ENCODE measurements around the gene CCDC74A. TPM values are rescaled to one million over a fixed set of nuclear protein-coding genes. Genes with fewer than 3 reads are reported as not detected.
"Not testable (repeated sequence)": the region's sequence is repeated elsewhere in the genome, so short reads cannot be mapped to it uniquely, and the experiment has no call there.

The CCDC74A gene
- total RNA-seq, 1 experiment from 2014 or later: 7.0 TPM

GRCh38 chr2:131532723-131533608 lies 5.3 kb downstream of the CCDC74A start:
- POLR2A ChIA-PET (ENCODE audit: low non-redundant PET); H3K9me3 ChIP-seq (ENCODE audit: low read depth, low read length, poor library complexity, severe bottlenecking); BruUV-seq (replicated peaks); H3K4me3 ChIP-seq (ENCODE audit: low read depth, low read length, poor library complexity, severe bottlenecking); H3K27ac ChIP-seq (ENCODE audit: low read depth, low read length, poor library complexity, severe bottlenecking); H3K27me3 ChIP-seq (replicated peaks; ENCODE audit: insufficient read depth, low read depth, low read length, poor library complexity); CTCF ChIA-PET; H3K36me3 ChIP-seq (ENCODE audit: insufficient read depth, low read length, poor library complexity, severe bottlenecking); DNase-seq (ENCODE audit: low spot score); H3K4me1 ChIP-seq (ENCODE audit: insufficient read depth, low read length, poor library complexity, severe bottlenecking); intact Hi-C loops (cut with micrococcal nuclease; ENCODE audit: unreplicated experiment): not testable (repeated sequence)

- H3K4me1 ChIP-seq (ENCODE audit: insufficient read depth, low read length, poor library complexity, severe bottlenecking); intact Hi-C loops (cut with micrococcal nuclease; ENCODE audit: unreplicated experiment); POLR2A ChIA-PET (ENCODE audit: low non-redundant PET); H3K4me3 ChIP-seq (ENCODE audit: low read depth, low read length, poor library complexity, severe bottlenecking); BruUV-seq (replicated peaks); H3K27ac ChIP-seq (ENCODE audit: low read depth, low read length, poor library complexity, severe bottlenecking); H3K9me3 ChIP-seq (ENCODE audit: low read depth, low read length, poor library complexity, severe bottlenecking); DNase-seq (ENCODE audit: low spot score); H3K27me3 ChIP-seq (replicated peaks; ENCODE audit: insufficient read depth, low read depth, low read length, poor library complexity); H3K36me3 ChIP-seq (ENCODE audit: insufficient read depth, low read length, poor library complexity, severe bottlenecking); CTCF ChIA-PET: not testable (repeated sequence)
These were observed 6.1 kb downstream of the CCDC74A start for GRCh38 chr2:131533609-131534316.

- BruUV-seq (replicated peaks); CTCF ChIA-PET; H3K9me3 ChIP-seq (ENCODE audit: low read depth, low read length, poor library complexity, severe bottlenecking); H3K4me1 ChIP-seq (ENCODE audit: insufficient read depth, low read length, poor library complexity, severe bottlenecking); intact Hi-C loops (cut with micrococcal nuclease; ENCODE audit: unreplicated experiment); DNase-seq (ENCODE audit: low spot score); H3K36me3 ChIP-seq (ENCODE audit: insufficient read depth, low read length, poor library complexity, severe bottlenecking); H3K27ac ChIP-seq (ENCODE audit: low read depth, low read length, poor library complexity, severe bottlenecking); POLR2A ChIA-PET (ENCODE audit: low non-redundant PET); H3K4me3 ChIP-seq (ENCODE audit: low read depth, low read length, poor library complexity, severe bottlenecking); H3K27me3 ChIP-seq (replicated peaks; ENCODE audit: insufficient read depth, low read depth, low read length, poor library complexity): not testable (repeated sequence)
These were observed 6.6 kb downstream of the CCDC74A start for GRCh38 chr2:131534317-131534672.

- H3K27me3 ChIP-seq (replicated peaks; ENCODE audit: insufficient read depth, low read depth, low read length, poor library complexity); H3K4me3 ChIP-seq (ENCODE audit: low read depth, low read length, poor library complexity, severe bottlenecking); H3K27ac ChIP-seq (ENCODE audit: low read depth, low read length, poor library complexity, severe bottlenecking); CTCF ChIA-PET; intact Hi-C loops (cut with micrococcal nuclease; ENCODE audit: unreplicated experiment); H3K4me1 ChIP-seq (ENCODE audit: insufficient read depth, low read length, poor library complexity, severe bottlenecking); DNase-seq (ENCODE audit: low spot score); H3K36me3 ChIP-seq (ENCODE audit: insufficient read depth, low read length, poor library complexity, severe bottlenecking); BruUV-seq (replicated peaks); H3K9me3 ChIP-seq (ENCODE audit: low read depth, low read length, poor library complexity, severe bottlenecking); POLR2A ChIA-PET (ENCODE audit: low non-redundant PET): not testable (repeated sequence)
These were observed 7.3 kb downstream of the CCDC74A start for GRCh38 chr2:131534965-131535364.

GRCh38 chr2:131535526-131535925 lies 7.8 kb downstream of the CCDC74A start:
- no peaks in the 10 kb centered on the region for H3K4me1 ChIP-seq (ENCODE audit: insufficient read depth, low read length, poor library complexity, severe bottlenecking)
- ChIA-PET POLR2A (ENCODE audit: low non-redundant PET) (no interaction called here), CTCF (no interaction called here)
- DNase-seq (ENCODE audit: low spot score): no peak
- no peaks in the 10 kb centered on the region for H3K9me3 ChIP-seq (ENCODE audit: low read depth, low read length, poor library complexity, severe bottlenecking)
- TF ChIP-seq EZH2 (IDR thresholded peaks at IDR 0.05; ENCODE audit: borderline replicate concordance, low read depth, low read length, poor library complexity, severe bottlenecking) (no peak), CTCF (conservative IDR thresholded peaks at IDR 0.05; ENCODE audit: low read depth, low read length) (no peak)
- intact Hi-C loops (cut with micrococcal nuclease; ENCODE audit: unreplicated experiment): no loop called here
- H3K27me3 ChIP-seq (replicated peaks; ENCODE audit: insufficient read depth, low read depth, low read length, poor library complexity): peaks cover 5% of the 10 kb centered on the region
- H3K36me3 ChIP-seq (ENCODE audit: insufficient read depth, low read length, poor library complexity, severe bottlenecking): no peaks in the 10 kb centered on the region
- no peak overlapping the region for H3K4me3 ChIP-seq (ENCODE audit: low read depth, low read length, poor library complexity, severe bottlenecking)
- H3K27ac ChIP-seq (ENCODE audit: low read depth, low read length, poor library complexity, severe bottlenecking): no peak overlapping the region
- no TSS peak for BruUV-seq (replicated peaks)

- H3K9me3 ChIP-seq (ENCODE audit: low read depth, low read length, poor library complexity, severe bottlenecking); DNase-seq (ENCODE audit: low spot score); H3K4me1 ChIP-seq (ENCODE audit: insufficient read depth, low read length, poor library complexity, severe bottlenecking); H3K4me3 ChIP-seq (ENCODE audit: low read depth, low read length, poor library complexity, severe bottlenecking); intact Hi-C loops (cut with micrococcal nuclease; ENCODE audit: unreplicated experiment); H3K27ac ChIP-seq (ENCODE audit: low read depth, low read length, poor library complexity, severe bottlenecking); H3K27me3 ChIP-seq (replicated peaks; ENCODE audit: insufficient read depth, low read depth, low read length, poor library complexity); POLR2A ChIA-PET (ENCODE audit: low non-redundant PET); CTCF ChIA-PET; BruUV-seq (replicated peaks); H3K36me3 ChIP-seq (ENCODE audit: insufficient read depth, low read length, poor library complexity, severe bottlenecking): not testable (repeated sequence)
These were observed 8.5 kb downstream of the CCDC74A start for GRCh38 chr2:131535951-131536826.
